ENCODE data around the gene C1R. TPM values are rescaled to one million over a fixed set of nuclear protein-coding genes. Genes with fewer than 3 reads are reported as not detected.
"Not testable (repeated sequence)": the region's sequence is repeated elsewhere in the genome, so short reads cannot be mapped to it uniquely, and the experiment has no call there.

C1R gene
- total RNA-seq, 1 donor from 2014 or later: 41.5 TPM

DNA sequence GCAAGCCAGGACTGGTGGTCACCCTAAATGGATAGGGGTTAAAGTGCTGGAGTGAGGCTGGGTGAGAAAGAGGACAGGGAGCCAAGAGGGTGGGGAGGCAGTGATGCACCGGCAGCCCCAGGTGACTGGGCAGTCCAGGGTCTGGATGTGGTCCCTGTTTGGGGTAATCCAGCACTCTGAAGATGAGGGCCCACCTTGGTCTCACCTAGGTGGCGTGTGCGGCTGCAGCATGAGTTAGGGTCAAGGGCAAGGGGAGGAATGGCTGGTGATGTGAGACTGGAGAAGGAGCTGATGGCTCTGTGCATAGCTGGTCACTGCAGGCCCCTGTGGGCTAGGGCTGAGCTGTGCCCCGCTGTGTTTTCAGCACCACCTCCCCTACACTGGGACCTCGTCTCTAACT, 18.4 kb upstream of the C1R start:
- no peak for DNase-seq (ENCODE audit: low spot score in 2 of 2, unreplicated experiment in 2 of 2)
- TF ChIP-seq, protein P1, sequence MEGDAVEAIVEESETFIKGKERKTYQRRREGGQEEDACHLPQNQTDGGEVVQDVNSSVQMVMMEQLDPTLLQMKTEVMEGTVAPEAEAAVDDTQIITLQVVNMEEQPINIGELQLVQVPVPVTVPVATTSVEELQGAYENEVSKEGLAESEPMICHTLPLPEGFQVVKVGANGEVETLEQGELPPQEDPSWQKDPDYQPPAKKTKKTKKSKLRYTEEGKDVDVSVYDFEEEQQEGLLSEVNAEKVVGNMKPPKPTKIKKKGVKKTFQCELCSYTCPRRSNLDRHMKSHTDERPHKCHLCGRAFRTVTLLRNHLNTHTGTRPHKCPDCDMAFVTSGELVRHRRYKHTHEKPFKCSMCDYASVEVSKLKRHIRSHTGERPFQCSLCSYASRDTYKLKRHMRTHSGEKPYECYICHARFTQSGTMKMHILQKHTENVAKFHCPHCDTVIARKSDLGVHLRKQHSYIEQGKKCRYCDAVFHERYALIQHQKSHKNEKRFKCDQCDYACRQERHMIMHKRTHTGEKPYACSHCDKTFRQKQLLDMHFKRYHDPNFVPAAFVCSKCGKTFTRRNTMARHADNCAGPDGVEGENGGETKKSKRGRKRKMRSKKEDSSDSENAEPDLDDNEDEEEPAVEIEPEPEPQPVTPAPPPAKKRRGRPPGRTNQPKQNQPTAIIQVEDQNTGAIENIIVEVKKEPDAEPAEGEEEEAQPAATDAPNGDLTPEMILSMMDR (IDR thresholded peaks at IDR 0.05; ENCODE audit: unreplicated experiment): no peak

DNA sequence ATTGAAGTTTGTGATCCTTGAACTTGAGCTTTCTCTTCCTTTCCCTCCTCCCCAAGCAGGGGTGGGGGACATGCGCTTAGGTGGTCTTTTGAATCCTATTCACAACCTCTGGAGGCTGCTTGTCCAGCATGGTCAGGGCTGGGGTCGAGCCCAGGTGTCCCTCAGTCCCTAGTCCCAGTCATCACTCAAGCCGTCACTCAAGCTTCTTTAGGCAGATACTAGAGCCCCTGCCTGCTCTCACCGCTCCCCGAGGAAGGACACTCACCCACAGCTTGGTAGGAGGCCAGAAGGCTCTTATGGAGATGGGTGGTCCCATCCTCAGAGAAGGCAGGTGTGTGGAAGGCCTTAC, 17.3 kb upstream of the C1R start:
- peaks cover 13% of the 10 kb centered on the region for H3K36me3 Mint-ChIP-seq
- peak overlapping the region; percentile 95 for H3K27ac Mint-ChIP-seq
- TF ChIP-seq, protein P1 (IDR thresholded peaks at IDR 0.05; ENCODE audit: unreplicated experiment): no peak
- H3K4me3 Mint-ChIP-seq: peak overlapping the region; percentile 88
- H3K9me3 Mint-ChIP-seq: peaks cover 14% of the 10 kb centered on the region
- peaks cover 21% of the 10 kb centered on the region for H3K4me1 Mint-ChIP-seq
- DNase-seq (ENCODE audit: low spot score in 2 of 2, unreplicated experiment in 2 of 2): no peak
- H3K27me3 Mint-ChIP-seq (ENCODE audit: low read depth): no peaks in the 10 kb centered on the region

More for the DNA sequence above, 18.4 kb upstream of the C1R start:
- H3K27me3 Mint-ChIP-seq (ENCODE audit: low read depth): no peaks in the 10 kb centered on the region
- H3K36me3 Mint-ChIP-seq: peaks cover 19% of the 10 kb centered on the region
- peaks cover 11% of the 10 kb centered on the region for H3K9me3 Mint-ChIP-seq
- peaks cover 21% of the 10 kb centered on the region for H3K4me1 Mint-ChIP-seq
- H3K4me3 Mint-ChIP-seq: no peak overlapping the region
- H3K27ac Mint-ChIP-seq: no peak overlapping the region

DNA sequence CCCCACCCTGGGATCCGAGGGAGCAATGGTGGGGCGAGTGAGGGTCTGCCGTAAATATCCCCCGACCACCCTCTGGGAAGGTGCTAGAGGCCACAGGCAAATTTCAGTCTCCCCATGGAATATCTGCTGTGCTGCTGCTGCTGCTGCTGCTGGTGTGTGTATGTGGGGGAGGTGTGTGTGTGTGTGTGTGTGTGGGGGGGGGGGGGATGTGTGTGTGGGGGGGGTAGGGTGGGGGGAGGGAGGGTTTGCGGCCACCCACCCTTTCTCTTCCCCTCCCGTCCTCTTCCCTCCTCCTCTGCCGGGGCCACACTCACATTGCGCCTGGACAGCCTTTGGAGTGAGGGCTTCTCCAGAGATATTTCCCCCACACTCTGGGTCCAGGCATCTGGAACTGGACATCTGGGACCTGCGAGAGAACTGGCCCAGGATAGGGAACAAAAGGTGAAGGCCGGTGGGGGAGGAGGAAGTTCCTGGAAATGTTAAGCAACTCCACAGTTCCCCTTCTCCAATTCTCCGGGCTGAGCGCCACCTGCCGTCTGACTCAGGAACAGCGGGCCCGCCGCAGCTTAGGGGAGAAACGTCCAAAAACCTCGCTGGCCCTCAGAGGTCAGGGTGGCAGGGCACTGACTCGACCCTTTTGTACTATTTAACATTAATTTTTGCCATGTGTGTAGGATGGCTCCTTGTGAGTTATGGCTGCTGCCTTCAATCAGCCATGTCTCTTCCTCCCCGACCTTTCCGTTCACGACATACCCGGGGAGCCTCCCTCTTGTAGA, 16.7 kb upstream of the C1R start, which contains the start of gene C1RL:
Gene C1RL (minus strand): TSS at position 419 of the 776 bp plus-strand sequence. CDS start 34 bp downstream, at position 385.
- peaks cover 14% of the 10 kb centered on the region for H3K9me3 Mint-ChIP-seq
- TF ChIP-seq, protein P1 (IDR thresholded peaks at IDR 0.05; ENCODE audit: unreplicated experiment): peak; percentile 89
- H3K4me3 Mint-ChIP-seq: peak within 1 kb of the TSS; percentile 88
- peak within 1 kb of the TSS; percentile 95 for H3K27ac Mint-ChIP-seq
- H3K4me1 Mint-ChIP-seq: peaks cover 21% of the 10 kb centered on the region
- peak; percentile 71 to 92 for DNase-seq (ENCODE audit: low spot score in 2 of 2, unreplicated experiment in 2 of 2)
- no peaks in the 10 kb centered on the region for H3K27me3 Mint-ChIP-seq (ENCODE audit: low read depth)
- H3K36me3 Mint-ChIP-seq: peaks cover 14% of the 10 kb centered on the region

DNA sequence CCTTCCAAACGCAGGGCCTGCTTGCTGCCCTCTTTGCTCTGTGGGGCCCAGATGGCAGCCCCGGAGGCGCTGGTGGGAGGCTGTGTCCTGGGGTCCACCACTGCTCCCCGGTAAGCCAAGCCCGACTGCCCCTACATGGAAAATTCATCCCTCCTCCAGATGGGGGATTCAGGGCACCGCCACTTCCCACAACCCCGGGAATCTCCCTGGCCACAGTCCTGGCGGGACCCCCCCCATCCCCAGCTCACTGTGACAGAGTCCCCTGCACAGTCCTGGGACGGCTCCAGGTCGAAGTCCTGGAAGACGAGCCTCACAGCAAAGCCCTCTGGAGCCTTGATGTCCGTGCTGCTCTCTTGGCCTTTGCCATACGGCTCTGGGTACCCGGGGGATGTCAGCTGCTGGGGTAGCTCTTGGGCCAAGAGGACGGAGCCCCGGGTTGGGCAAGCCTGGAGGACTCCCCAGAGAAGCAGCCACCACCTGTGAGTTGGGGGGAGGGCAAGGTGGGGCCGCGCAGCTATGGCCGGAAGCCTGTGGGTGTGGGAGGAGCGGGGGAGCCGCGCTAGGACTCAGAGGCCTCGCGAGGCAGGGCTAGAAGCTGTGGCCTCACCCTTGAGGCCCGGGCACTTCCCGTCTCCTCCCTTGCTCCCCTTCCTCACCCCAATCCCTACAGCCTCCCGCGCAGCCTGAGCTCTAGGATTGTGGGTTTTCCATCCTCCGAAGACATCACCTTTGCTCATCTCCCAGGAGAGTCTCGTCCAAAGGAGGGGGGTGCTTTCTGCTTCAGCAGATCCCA, 16.0 kb upstream of the C1R start:
- peak; percentile 18 to 67 for DNase-seq (ENCODE audit: low spot score in 2 of 2, unreplicated experiment in 2 of 2)
- H3K36me3 Mint-ChIP-seq: peaks cover 18% of the 10 kb centered on the region
- peak overlapping the region; percentile 93 for H3K27ac Mint-ChIP-seq
- TF ChIP-seq, protein P1 (IDR thresholded peaks at IDR 0.05; ENCODE audit: unreplicated experiment): no peak
- H3K4me3 Mint-ChIP-seq: peak overlapping the region; percentile 88
- H3K9me3 Mint-ChIP-seq: peaks cover 14% of the 10 kb centered on the region
- no peaks in the 10 kb centered on the region for H3K27me3 Mint-ChIP-seq (ENCODE audit: low read depth)
- H3K4me1 Mint-ChIP-seq: peaks cover 17% of the 10 kb centered on the region

DNA sequence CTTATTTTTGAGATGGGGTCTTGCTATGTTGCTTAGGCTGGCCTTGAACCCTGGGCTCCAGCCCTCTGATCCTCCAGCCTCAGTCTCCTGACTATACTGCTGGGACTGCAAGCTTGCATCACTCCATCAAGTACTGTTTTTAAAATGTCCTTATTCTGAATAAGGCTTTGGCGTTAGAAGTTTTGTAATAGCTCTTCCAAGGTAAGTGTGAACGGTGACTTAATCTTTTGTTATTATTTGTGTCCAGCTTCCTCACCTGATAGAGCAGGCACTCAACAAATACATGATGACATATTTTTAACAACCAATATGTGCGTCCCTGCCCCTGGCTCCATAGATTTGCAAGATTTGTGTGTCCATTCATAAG, 15.4 kb upstream of the C1R start:
- no peaks in the 10 kb centered on the region for H3K27me3 Mint-ChIP-seq (ENCODE audit: low read depth)
- H3K9me3 Mint-ChIP-seq: peaks cover 14% of the 10 kb centered on the region
- H3K4me1 Mint-ChIP-seq: peaks cover 16% of the 10 kb centered on the region
- H3K27ac Mint-ChIP-seq: peak overlapping the region; percentile 93
- H3K4me3 Mint-ChIP-seq: peak overlapping the region; percentile 88
- DNase-seq (ENCODE audit: low spot score in 2 of 2, unreplicated experiment in 2 of 2): no peak
- TF ChIP-seq, protein P1 (IDR thresholded peaks at IDR 0.05; ENCODE audit: unreplicated experiment): no peak
- H3K36me3 Mint-ChIP-seq: peaks cover 18% of the 10 kb centered on the region

DNA sequence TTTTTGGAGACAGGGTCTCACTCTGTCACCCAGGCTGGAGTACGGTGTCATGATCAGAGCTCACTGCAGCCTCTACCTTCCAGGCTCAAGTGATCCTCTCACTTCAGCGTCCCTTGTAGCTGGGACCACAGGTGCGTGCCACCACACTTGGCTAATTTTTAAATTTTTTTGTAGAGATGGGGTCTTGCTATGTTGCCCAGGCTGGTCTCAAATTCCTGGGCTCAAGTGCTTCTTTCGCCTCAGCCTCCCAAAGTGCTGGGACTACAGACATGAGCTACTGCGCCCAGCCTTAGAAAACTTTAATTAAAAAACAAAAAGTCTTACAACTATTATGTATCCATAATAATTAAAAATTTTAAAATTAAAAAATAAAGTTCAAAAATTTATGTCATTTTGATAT, 14.9 kb upstream of the C1R start:
- peaks cover 16% of the 10 kb centered on the region for H3K4me1 Mint-ChIP-seq
- not testable (repeated sequence) for H3K27ac Mint-ChIP-seq; DNase-seq (ENCODE audit: low spot score in 2 of 2, unreplicated experiment in 2 of 2); H3K27me3 Mint-ChIP-seq (ENCODE audit: low read depth)
- peaks cover 14% of the 10 kb centered on the region for H3K9me3 Mint-ChIP-seq
- peak overlapping the region; percentile 13 for H3K4me3 Mint-ChIP-seq
- H3K36me3 Mint-ChIP-seq: peaks cover 18% of the 10 kb centered on the region
